PFSK-1 (cell line): ENCODE results near the gene SEMA3C.

Experiments
- FOXP2 ChIP-seq: optimal IDR thresholded peaks from 2 replicates; pipeline ENCODE3; 2011; ENCODE audit warnings: borderline replicate concordance, control low read depth, inconsistent platforms; ENCODE audit not compliant: insufficient read depth; ENCODE audit errors: extremely low read length, extremely low read depth
- POLR2AphosphoS5 ChIP-seq: IDR thresholded peaks from 2 replicates; pipeline ENCODE4 v1.6.1; 2012; ENCODE audit warnings: low read depth, mild to moderate bottlenecking, control low read depth, low read length, moderate library complexity
- REST ChIP-seq, 2 experiments: IDR thresholded peaks; 2 replicates each; pipeline versions ENCODE4 v1.6.1 to v1.8.0; 2011 to 2012; ENCODE audit warnings: low read depth in 2 of 2, low read length in 2 of 2, control low read depth in 1 of 2, inconsistent platforms in 1 of 2, mild to moderate bottlenecking in 1 of 2, moderate library complexity in 1 of 2; ENCODE audit not compliant: insufficient read depth in 1 of 2
- SIN3A ChIP-seq: IDR thresholded peaks from 2 replicates; pipeline ENCODE4 v1.6.1; 2012; ENCODE audit warnings: mild to moderate bottlenecking, low read length, moderate library complexity, borderline replicate concordance; ENCODE audit not compliant: insufficient read depth
- TAF1 ChIP-seq: IDR thresholded peaks from 2 replicates; pipeline ENCODE4 v1.6.1; 2012; ENCODE audit warnings: low read length, control low read depth, borderline replicate concordance; ENCODE audit not compliant: insufficient read depth

SEMA3C gene

GRCh38 chr7:80740778-80741545 lies 177.9 kb downstream of the SEMA3C start:
- no peak for TF ChIP-seq REST (IDR thresholded peaks at IDR 0.05; ENCODE audit: insufficient read depth in 1 of 2, low read depth in 2 of 2, low read length in 2 of 2)

GRCh38 chr7:80736371-80737125 lies 182.3 kb downstream of the SEMA3C start:
- TF ChIP-seq FOXP2, result no peak
- no peak for TF ChIP-seq SIN3A
- TF ChIP-seq POLR2AphosphoS5, result no peak
- no peak for TF ChIP-seq TAF1
- TF ChIP-seq REST (IDR thresholded peaks at IDR 0.05; ENCODE audit: insufficient read depth in 1 of 2, low read depth in 2 of 2, low read length in 2 of 2), result no peak

- no peak for TF ChIP-seq SIN3A
- no peak for TF ChIP-seq REST (IDR thresholded peaks at IDR 0.05; ENCODE audit: insufficient read depth in 1 of 2, low read depth in 2 of 2, low read length in 2 of 2)
- no peak for TF ChIP-seq TAF1
- no peak for TF ChIP-seq POLR2AphosphoS5
Observed at GRCh38 chr7:80735330-80735729, 183.5 kb downstream of the SEMA3C start.

- TF ChIP-seq SIN3A (no peak), FOXP2 (no peak)
Observed at GRCh38 chr7:80734011-80734410, 184.8 kb downstream of the SEMA3C start.

GRCh38 chr7:80733333-80733915 lies 185.4 kb downstream of the SEMA3C start:
- TF ChIP-seq REST (IDR thresholded peaks at IDR 0.05; ENCODE audit: insufficient read depth in 1 of 2, low read depth in 2 of 2, low read length in 2 of 2) (no peak), POLR2AphosphoS5 (no peak), TAF1 (no peak), FOXP2 (no peak), SIN3A (no peak)
